ENCODE data around the gene CIZ1. TPM values are rescaled to one million over a fixed set of nuclear protein-coding genes. Genes with fewer than 3 reads are reported as not detected.
A peak's percentile ranks its signal among the peaks of the same experiment; 100 is the strongest.

Gene CIZ1
- total RNA-seq, 1 experiment from 2014 or later: 104 TPM

- H3K23ac ChIP-seq (ENCODE audit: insufficient read length, low read depth, low read length): no peak overlapping the region
- H3K4ac ChIP-seq (ENCODE audit: low read depth, low read length): no peak overlapping the region
- H2BK120ac ChIP-seq (ENCODE audit: low read depth, low read length, poor library complexity, severe bottlenecking): no peak overlapping the region
- no CpG with 5 or more reads among the region's 32 CpGs for WGBS (ENCODE audit: extremely low coverage, insufficient read length, low lambda C conversion rate)
- H3K9ac ChIP-seq (ENCODE audit: extremely low read depth, insufficient read length, low read length): peak overlapping the region; percentile 3
- H4K5ac ChIP-seq (ENCODE audit: insufficient read length, low read depth, low read length): no peak overlapping the region
- peaks cover 11% of the 10 kb centered on the region for H3K23me2 ChIP-seq (ENCODE audit: insufficient read length, low read depth, low read length, poor library complexity, severe bottlenecking)
- Mint-ChIP-seq H3K4me3 (peak overlapping the region; percentile 84 to 97), H3K9me3 (no peaks in the 10 kb centered on the region), H3K36me3 (ENCODE audit: insufficient read depth in 1 of 3, low read depth in 3 of 3) (peaks cover 14 to 35% (median 23%) of the 10 kb centered on the region in 3 experiments; a peak in 6 of 7 replicates), H3K27ac (peak overlapping the region in 2 of 3 experiments; percentile 42 to 65; a peak in 3 of 7 replicates), H3K4me1 (peaks cover 9 to 14% of the 10 kb centered on the region in 2 experiments), H3K27me3 (ENCODE audit: low read depth) (no peaks in the 10 kb centered on the region)
- H3K79me2 ChIP-seq (ENCODE audit: insufficient read depth, low read length): no peaks in the 10 kb centered on the region
- no peak overlapping the region for H4K91ac ChIP-seq (ENCODE audit: insufficient read length, low read depth, low read length)
- H2BK15ac ChIP-seq (ENCODE audit: low read depth, low read length): no peak overlapping the region
- H2BK12ac ChIP-seq (ENCODE audit: insufficient read length, low read depth, low read length): no peak overlapping the region
- no peak overlapping the region for H2AK5ac ChIP-seq (ENCODE audit: insufficient read length, low read length)
- H2BK5ac ChIP-seq (ENCODE audit: insufficient read length, low read length): no peak overlapping the region
- no peak overlapping the region; the same call in 1 of the 2 replicates for H3K14ac ChIP-seq (ENCODE audit: insufficient read depth, low read length)
- H3K27ac ChIP-seq (ENCODE audit: insufficient read length, low read depth, low read length): no peak overlapping the region
- H3K18ac ChIP-seq (ENCODE audit: insufficient read length, low read depth, low read length): no peak overlapping the region
- H3K56ac ChIP-seq (ENCODE audit: insufficient read length, low read depth, low read length): no peak overlapping the region
- no peaks in the 10 kb centered on the region for H3K27me3 ChIP-seq (ENCODE audit: insufficient read depth, low read length)
- no peaks in the 10 kb centered on the region for H4K20me1 ChIP-seq (ENCODE audit: control insufficient read depth, insufficient read depth, insufficient read length)
- no peak for TF ChIP-seq CTCF (conservative IDR thresholded peaks at IDR 0.05)
- peak overlapping the region; percentile 89 for H3K4me2 ChIP-seq (ENCODE audit: insufficient read depth, insufficient read length, low read length)
- H3K9me3 ChIP-seq (ENCODE audit: control insufficient read depth, low read depth, low read length): no peaks in the 10 kb centered on the region
- no peak overlapping the region for H2AFZ ChIP-seq (ENCODE audit: low read length)
- H3K4me1 ChIP-seq (ENCODE audit: insufficient read depth, low read length): no peaks in the 10 kb centered on the region
- no peak overlapping the region for H2BK20ac ChIP-seq (ENCODE audit: low read depth, low read length, poor library complexity, severe bottlenecking)
- H4K8ac ChIP-seq (replicated peaks; ENCODE audit: insufficient read length, low read depth, low read length): no peak overlapping the region
- DNase-seq: no peak
- no peak overlapping the region for H3T11ph ChIP-seq (ENCODE audit: low read length)
- H3K79me1 ChIP-seq (ENCODE audit: insufficient read depth, low read depth, low read length, poor library complexity, severe bottlenecking): no peaks in the 10 kb centered on the region
These were observed 611 bp downstream of the CIZ1 start for GRCh38 chr9:128190516-128191405.

Data from H9 (cell line).